ENCODE measurements around the gene SCUBE1.

Gene SCUBE1

GRCh38 chr22:43343262-43343669 is at the start of gene SCUBE1:
Gene SCUBE1, minus strand, starts transcription at chr22:43343372. Its CDS starts 111 bp downstream, at chr22:43343261.
- TF ChIP-seq CTCF (conservative IDR thresholded peaks at IDR 0.05) = no peak
- no peak within 1 kb of the TSS; the same call in 1 of the 2 replicates for H3K27ac ChIP-seq

- TF ChIP-seq CTCF (conservative IDR thresholded peaks at IDR 0.05) = no peak
Observed at GRCh38 chr22:43392385-43392989, 49.3 kb upstream of the SCUBE1 start.

GRCh38 chr22:43391306-43391705 is 48.1 kb upstream of the SCUBE1 start:
- no peak overlapping the region for H3K27ac ChIP-seq
- no peak for TF ChIP-seq CTCF (conservative IDR thresholded peaks at IDR 0.05)

More at GRCh38 chr22:43392385-43392989, 49.3 kb upstream of the SCUBE1 start:
- no peak overlapping the region for H3K27ac ChIP-seq

- H3K27ac ChIP-seq = no peak overlapping the region
- TF ChIP-seq CTCF (conservative IDR thresholded peaks at IDR 0.05) = no peak
Observed at GRCh38 chr22:43390872-43391271, 47.7 kb upstream of the SCUBE1 start.

- TF ChIP-seq CTCF (conservative IDR thresholded peaks at IDR 0.05) = no peak
- H3K27ac ChIP-seq = no peak overlapping the region
Observed at GRCh38 chr22:43390166-43390565, 47.0 kb upstream of the SCUBE1 start.

- no peak overlapping the region for H3K27ac ChIP-seq
- TF ChIP-seq CTCF (conservative IDR thresholded peaks at IDR 0.05) = no peak
Observed at GRCh38 chr22:43389227-43389836, 46.2 kb upstream of the SCUBE1 start.

- peak; percentile 98 for TF ChIP-seq CTCF (conservative IDR thresholded peaks at IDR 0.05)
- H3K27ac ChIP-seq = no peak overlapping the region
Observed at GRCh38 chr22:43388420-43388851, 45.3 kb upstream of the SCUBE1 start.
